Measurements from ENCODE around the gene BSN. TPM values are rescaled to one million over a fixed set of nuclear protein-coding genes. Genes with fewer than 3 reads are reported as not detected.

BSN gene
- total RNA-seq, 1 donor from 2014 or later = 46.9 TPM

- Mint-ChIP-seq H3K27ac (ENCODE audit: unreplicated experiment) (no peak overlapping the region), H3K9me3 (ENCODE audit: unreplicated experiment) (no peaks in the 10 kb centered on the region), H3K4me1 (ENCODE audit: low read depth, unreplicated experiment) (peaks cover 2% of the 10 kb centered on the region), H3K27me3 (ENCODE audit: unreplicated experiment) (peaks cover 4% of the 10 kb centered on the region), H3K4me3 (ENCODE audit: unreplicated experiment) (peak overlapping the region; percentile 79), H3K36me3 (ENCODE audit: unreplicated experiment) (no peaks in the 10 kb centered on the region)
- peak; percentile 77 for TF ChIP-seq CTCF (IDR thresholded peaks at IDR 0.05; ENCODE audit: partially characterized antibody, unreplicated experiment)
- DNase-seq = peak; percentile 95
Measured at GRCh38 chr3:49539659-49540560, 14.4 kb upstream of the BSN start.

GRCh38 chr3:49552087-49552486 lies 2.2 kb upstream of the BSN start:
- TF ChIP-seq CTCF (IDR thresholded peaks at IDR 0.05; ENCODE audit: partially characterized antibody, unreplicated experiment) = no peak
- H3K36me3 Mint-ChIP-seq (ENCODE audit: unreplicated experiment) = no peaks in the 10 kb centered on the region
- peak overlapping the region; percentile 75 for H3K27ac Mint-ChIP-seq (ENCODE audit: unreplicated experiment)
- DNase-seq = no peak
- H3K4me1 Mint-ChIP-seq (ENCODE audit: low read depth, unreplicated experiment) = peaks cover 33% of the 10 kb centered on the region
- H3K4me3 Mint-ChIP-seq (ENCODE audit: unreplicated experiment) = peak overlapping the region; percentile 75
- peaks cover 19% of the 10 kb centered on the region for H3K9me3 Mint-ChIP-seq (ENCODE audit: unreplicated experiment)
- peaks cover 18% of the 10 kb centered on the region for H3K27me3 Mint-ChIP-seq (ENCODE audit: unreplicated experiment)

GRCh38 chr3:49553324-49553691 lies 969 bp upstream of the BSN start:
- peak overlapping the region; percentile 97 for H3K4me3 Mint-ChIP-seq (ENCODE audit: unreplicated experiment)
- H3K27me3 Mint-ChIP-seq (ENCODE audit: unreplicated experiment) = peaks cover 18% of the 10 kb centered on the region
- H3K36me3 Mint-ChIP-seq (ENCODE audit: unreplicated experiment) = no peaks in the 10 kb centered on the region
- no peak for DNase-seq
- peaks cover 19% of the 10 kb centered on the region for H3K9me3 Mint-ChIP-seq (ENCODE audit: unreplicated experiment)
- H3K27ac Mint-ChIP-seq (ENCODE audit: unreplicated experiment) = peak overlapping the region; percentile 100
- peaks cover 41% of the 10 kb centered on the region for H3K4me1 Mint-ChIP-seq (ENCODE audit: low read depth, unreplicated experiment)
- no peak for TF ChIP-seq CTCF (IDR thresholded peaks at IDR 0.05; ENCODE audit: partially characterized antibody, unreplicated experiment)

GRCh38 chr3:49554633-49555265 lies 472 bp downstream of the BSN start:
- Mint-ChIP-seq H3K27me3 (ENCODE audit: unreplicated experiment) (peaks cover 15% of the 10 kb centered on the region), H3K4me3 (ENCODE audit: unreplicated experiment) (peak overlapping the region; percentile 96), H3K27ac (ENCODE audit: unreplicated experiment) (peak overlapping the region; percentile 93), H3K36me3 (ENCODE audit: unreplicated experiment) (no peaks in the 10 kb centered on the region), H3K4me1 (ENCODE audit: low read depth, unreplicated experiment) (peaks cover 46% of the 10 kb centered on the region), H3K9me3 (ENCODE audit: unreplicated experiment) (peaks cover 21% of the 10 kb centered on the region)
- no peak for TF ChIP-seq CTCF (IDR thresholded peaks at IDR 0.05; ENCODE audit: partially characterized antibody, unreplicated experiment)
- peak; percentile 65 for DNase-seq

All from glutamatergic neuron (in vitro differentiated cells).